PFSK-1 (cell line): Measurements from ENCODE around the gene BCL11B.

Source experiments
- FOXP2 ChIP-seq: optimal IDR thresholded peaks from 2 replicates; pipeline ENCODE3; 2011; ENCODE audit warnings: borderline replicate concordance, control low read depth, inconsistent platforms; ENCODE audit not compliant: insufficient read depth; ENCODE audit errors: extremely low read length, extremely low read depth
- POLR2AphosphoS5 ChIP-seq: IDR thresholded peaks from 2 replicates; pipeline ENCODE4 v1.6.1; 2012; ENCODE audit warnings: low read depth, mild to moderate bottlenecking, control low read depth, low read length, moderate library complexity
- REST ChIP-seq, 2 experiments: IDR thresholded peaks; 2 replicates each; pipeline versions ENCODE4 v1.6.1 to v1.8.0; 2011 to 2012; ENCODE audit warnings: low read depth in 2 of 2, low read length in 2 of 2, control low read depth in 1 of 2, inconsistent platforms in 1 of 2, mild to moderate bottlenecking in 1 of 2, moderate library complexity in 1 of 2; ENCODE audit not compliant: insufficient read depth in 1 of 2
- SIN3A ChIP-seq: IDR thresholded peaks from 2 replicates; pipeline ENCODE4 v1.6.1; 2012; ENCODE audit warnings: mild to moderate bottlenecking, low read length, moderate library complexity, borderline replicate concordance; ENCODE audit not compliant: insufficient read depth
- TAF1 ChIP-seq: IDR thresholded peaks from 2 replicates; pipeline ENCODE4 v1.6.1; 2012; ENCODE audit warnings: low read length, control low read depth, borderline replicate concordance; ENCODE audit not compliant: insufficient read depth

The BCL11B gene

GRCh38 chr14:99242816-99243721 is 28.9 kb downstream of the BCL11B start:
- TF ChIP-seq FOXP2 = no peak
- no peak for TF ChIP-seq TAF1
- no peak for TF ChIP-seq POLR2AphosphoS5
- no peak for TF ChIP-seq SIN3A
- TF ChIP-seq REST (IDR thresholded peaks at IDR 0.05; ENCODE audit: insufficient read depth in 1 of 2, low read depth in 2 of 2, low read length in 2 of 2) = no peak

- TF ChIP-seq POLR2AphosphoS5 = no peak
- no peak for TF ChIP-seq TAF1
- TF ChIP-seq SIN3A = no peak
- TF ChIP-seq FOXP2 = no peak
- no peak for TF ChIP-seq REST (IDR thresholded peaks at IDR 0.05; ENCODE audit: insufficient read depth in 1 of 2, low read depth in 2 of 2, low read length in 2 of 2)
Measured at GRCh38 chr14:99242238-99242637, 29.8 kb downstream of the BCL11B start.

GRCh38 chr14:99241325-99242010 is 30.5 kb downstream of the BCL11B start:
- TF ChIP-seq SIN3A (no peak), FOXP2 (no peak), TAF1 (no peak), POLR2AphosphoS5 (no peak), REST (IDR thresholded peaks at IDR 0.05; ENCODE audit: insufficient read depth in 1 of 2, low read depth in 2 of 2, low read length in 2 of 2) (no peak)

- TF ChIP-seq REST (IDR thresholded peaks at IDR 0.05; ENCODE audit: insufficient read depth in 1 of 2, low read depth in 2 of 2, low read length in 2 of 2) = no peak
- TF ChIP-seq SIN3A = no peak
- no peak for TF ChIP-seq FOXP2
- no peak for TF ChIP-seq POLR2AphosphoS5
- no peak for TF ChIP-seq TAF1
Measured at GRCh38 chr14:99240627-99241324, 31.2 kb downstream of the BCL11B start.
